ENCODE measurements around the gene AK8. TPM values are rescaled to one million over a fixed set of nuclear protein-coding genes. Genes with fewer than 3 reads are reported as not detected.

AK8 gene
- total and polyA plus RNA-seq, 4 donors: 0.07 to 0.26 (median 0.11) TPM

- no peak for DNase-seq (ENCODE audit: low spot score)
- Histone ChIP-seq H3K27me3 (ENCODE audit: control insufficient read depth in 4 of 4, insufficient read depth in 4 of 4, low read length in 3 of 4) (peaks cover 0 to 6% (median 0%) of the 10 kb centered on the region in 4 donors), H3K9me3 (ENCODE audit: control insufficient read depth in 4 of 4, low read length in 3 of 4) (no peaks in the 10 kb centered on the region), H3K4me1 (ENCODE audit: control insufficient read depth in 4 of 4, insufficient read depth in 4 of 4, low read length in 3 of 4) (no peaks in the 10 kb centered on the region), H3K36me3 (ENCODE audit: control insufficient read depth in 4 of 4, insufficient read depth in 3 of 4, low read depth in 1 of 4, low read length in 3 of 4) (no peaks in the 10 kb centered on the region), H3K9ac (ENCODE audit: low read depth in 1 of 2, low read length in 2 of 2) (no peak overlapping the region), H3K4me3 (ENCODE audit: low read depth in 1 of 3, low read length in 3 of 3) (no peak overlapping the region), H3K27ac (ENCODE audit: low read depth in 1 of 2, low read length in 2 of 2) (no peak overlapping the region)
- TF ChIP-seq ATF3 (IDR thresholded peaks at IDR 0.05) (no peak), SP1 (IDR thresholded peaks at IDR 0.05) (no peak), TAF1 (conservative IDR thresholded peaks at IDR 0.05) (no peak), RAD21 (IDR thresholded peaks at IDR 0.05) (no peak), ZBTB33 (IDR thresholded peaks at IDR 0.05) (no peak), REST (IDR thresholded peaks at IDR 0.05) (no peak), YY1 (IDR thresholded peaks at IDR 0.05) (no peak), CTCF (IDR thresholded peaks at IDR 0.05; ENCODE audit: low read depth, low read length, missing input control) (no peak), EGR1 (IDR thresholded peaks at IDR 0.05; ENCODE audit: low read depth in 2 of 2) (no peak), GABPA (IDR thresholded peaks at IDR 0.05 in 1 of 2, conservative IDR thresholded peaks at IDR 0.05 in 1 of 2) (no peak), FOXA2 (IDR thresholded peaks at IDR 0.05) (no peak), RXRA (IDR thresholded peaks at IDR 0.05) (no peak), FOXA1 (IDR thresholded peaks at IDR 0.05) (no peak), HNF4A (conservative IDR thresholded peaks at IDR 0.05) (no peak), NR2F2 (IDR thresholded peaks at IDR 0.05) (no peak)
- WGBS: 88% methylated on average over 5 of the region's 5 CpGs
These were observed 22.2 kb downstream of the AK8 start for GRCh38 chr9:132855904-132856303.

- no peaks in the 10 kb centered on the region for H3K9me3 ChIP-seq (ENCODE audit: control insufficient read depth in 4 of 4, low read length in 3 of 4)
- no peak for DNase-seq (ENCODE audit: low spot score)
- TF ChIP-seq FOXA1 (IDR thresholded peaks at IDR 0.05) (no peak), GABPA (IDR thresholded peaks at IDR 0.05 in 1 of 2, conservative IDR thresholded peaks at IDR 0.05 in 1 of 2) (no peak), EGR1 (IDR thresholded peaks at IDR 0.05; ENCODE audit: low read depth in 2 of 2) (no peak), ATF3 (IDR thresholded peaks at IDR 0.05) (no peak), HNF4G (IDR thresholded peaks at IDR 0.05) (no peak), RXRA (IDR thresholded peaks at IDR 0.05) (no peak), SP1 (IDR thresholded peaks at IDR 0.05) (no peak), ZBTB33 (IDR thresholded peaks at IDR 0.05) (no peak), JUND (IDR thresholded peaks at IDR 0.05) (no peak), CTCF (IDR thresholded peaks at IDR 0.05; ENCODE audit: low read depth, low read length, missing input control) (no peak)
These were observed 23.3 kb downstream of the AK8 start for GRCh38 chr9:132854832-132855231.

More at GRCh38 chr9:132854832-132855231, 23.3 kb downstream of the AK8 start:
- Histone ChIP-seq H3K27me3 (ENCODE audit: control insufficient read depth in 4 of 4, insufficient read depth in 4 of 4, low read length in 3 of 4) (peaks cover 0 to 6% (median 0%) of the 10 kb centered on the region in 4 donors), H3K4me3 (ENCODE audit: low read depth in 1 of 3, low read length in 3 of 3) (no peak overlapping the region), H3K36me3 (ENCODE audit: control insufficient read depth in 4 of 4, insufficient read depth in 3 of 4, low read depth in 1 of 4, low read length in 3 of 4) (no peaks in the 10 kb centered on the region), H3K9ac (ENCODE audit: low read depth in 1 of 2, low read length in 2 of 2) (no peak overlapping the region), H3K4me1 (ENCODE audit: control insufficient read depth in 4 of 4, insufficient read depth in 4 of 4, low read length in 3 of 4) (no peaks in the 10 kb centered on the region), H3K27ac (ENCODE audit: low read depth in 1 of 2, low read length in 2 of 2) (no peak overlapping the region)
- WGBS: 89% methylated on average over 10 of the region's 10 CpGs
